ENCODE measurements around the gene ABHD5.
A peak's percentile ranks its signal among the peaks of the same experiment; 100 is the strongest.
"Not testable (repeated sequence)": the region's sequence is repeated elsewhere in the genome, so short reads cannot be mapped to it uniquely, and the experiment has no call there.

ABHD5 gene

DNA sequence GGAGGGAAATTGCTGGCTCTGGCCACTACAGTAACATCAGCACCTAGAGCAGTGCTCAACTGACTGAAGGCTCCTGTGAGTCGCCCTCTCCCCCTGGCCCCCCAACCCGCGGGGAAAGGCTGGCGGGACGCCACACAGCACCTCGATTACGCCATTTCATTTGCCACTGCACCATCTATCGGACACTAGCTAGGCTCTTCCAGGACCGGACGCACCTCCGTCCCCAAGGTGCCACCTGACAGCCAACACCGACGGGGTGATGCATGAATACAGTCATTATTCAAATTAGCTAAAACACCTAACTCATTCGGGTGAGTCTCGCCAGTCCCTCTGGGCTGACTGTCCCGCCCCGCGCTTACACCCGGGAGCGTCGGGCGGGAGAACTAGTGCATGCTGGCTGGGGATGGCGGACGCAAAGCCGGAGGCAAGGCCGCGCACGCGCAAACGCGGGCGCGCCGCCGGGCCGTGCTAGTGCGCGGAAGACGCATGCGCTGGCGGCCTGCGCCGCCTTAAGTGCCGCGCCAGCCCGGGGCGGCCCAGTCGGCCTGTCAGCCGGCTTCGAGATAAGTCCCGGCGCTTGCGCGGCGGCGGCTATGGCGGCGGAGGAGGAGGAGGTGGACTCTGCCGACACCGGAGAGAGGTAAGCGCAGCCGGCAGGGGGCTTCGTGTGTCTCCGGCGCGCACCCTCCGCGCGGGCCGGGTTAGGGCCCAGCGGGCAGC, at the start of gene ABHD5:
TSS of gene ABHD5 (plus strand) at position 539 of the 720 bp plus-strand sequence. CDS start at position 594, 55 bp downstream.
- DNase-seq: peak; percentile 21 to 70

DNA sequence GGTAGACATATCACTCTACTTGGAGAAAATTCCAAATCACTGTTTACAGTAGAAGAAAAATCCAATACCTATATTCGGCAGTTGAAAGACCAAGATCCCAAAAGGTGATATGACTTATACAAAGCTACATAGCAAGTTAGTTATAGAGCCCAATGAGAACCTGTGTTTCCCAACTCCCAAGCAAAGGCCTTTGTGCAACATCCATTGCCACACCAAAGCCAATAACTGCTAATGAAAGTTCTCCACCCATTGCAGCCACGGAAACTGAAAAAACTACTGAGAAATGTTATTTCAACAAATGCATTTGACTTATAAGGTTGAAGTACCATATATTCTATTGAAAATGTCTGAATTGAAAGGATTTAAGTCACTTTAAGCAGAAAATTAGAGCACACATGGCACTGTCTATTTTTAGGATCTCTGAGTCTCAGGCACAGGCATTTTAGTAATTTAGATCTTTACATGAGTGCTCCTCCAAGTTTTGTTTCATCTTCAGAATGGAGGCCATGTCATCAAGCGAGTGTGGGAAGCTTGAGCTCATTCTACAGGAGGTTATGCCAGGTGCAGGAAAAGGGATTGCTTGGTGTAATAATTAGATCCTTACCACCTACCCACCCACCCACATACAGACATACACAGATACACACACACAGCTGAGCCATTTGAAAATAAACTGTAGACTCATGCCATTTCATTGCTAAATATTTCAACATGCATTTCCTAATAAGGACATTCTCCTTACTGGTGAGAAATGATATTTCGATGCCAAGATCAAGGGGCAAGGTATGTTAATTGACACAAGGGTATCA, 49.2 kb upstream of the ABHD5 start:
- DNase-seq: no peak

DNA sequence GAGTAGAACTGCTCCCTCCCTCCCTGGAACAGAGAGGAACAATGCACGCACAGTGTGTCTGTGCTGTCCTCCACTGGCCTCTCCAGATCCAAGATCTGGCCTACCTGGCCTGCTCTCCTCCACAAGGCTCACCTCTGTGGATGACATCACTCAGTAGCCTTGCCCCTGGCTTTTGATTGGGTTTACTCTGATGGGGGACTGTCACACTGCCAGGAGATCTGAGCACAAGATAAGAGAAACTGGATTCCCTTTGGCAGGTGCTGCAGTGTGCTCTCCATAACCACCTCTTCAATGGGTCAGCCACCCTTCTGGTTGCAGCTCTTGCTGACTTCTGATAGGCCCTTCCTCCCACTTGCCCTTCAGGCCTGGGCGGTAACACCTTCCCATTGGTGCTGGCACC, 46.3 kb upstream of the ABHD5 start:
- no peak for DNase-seq

DNA sequence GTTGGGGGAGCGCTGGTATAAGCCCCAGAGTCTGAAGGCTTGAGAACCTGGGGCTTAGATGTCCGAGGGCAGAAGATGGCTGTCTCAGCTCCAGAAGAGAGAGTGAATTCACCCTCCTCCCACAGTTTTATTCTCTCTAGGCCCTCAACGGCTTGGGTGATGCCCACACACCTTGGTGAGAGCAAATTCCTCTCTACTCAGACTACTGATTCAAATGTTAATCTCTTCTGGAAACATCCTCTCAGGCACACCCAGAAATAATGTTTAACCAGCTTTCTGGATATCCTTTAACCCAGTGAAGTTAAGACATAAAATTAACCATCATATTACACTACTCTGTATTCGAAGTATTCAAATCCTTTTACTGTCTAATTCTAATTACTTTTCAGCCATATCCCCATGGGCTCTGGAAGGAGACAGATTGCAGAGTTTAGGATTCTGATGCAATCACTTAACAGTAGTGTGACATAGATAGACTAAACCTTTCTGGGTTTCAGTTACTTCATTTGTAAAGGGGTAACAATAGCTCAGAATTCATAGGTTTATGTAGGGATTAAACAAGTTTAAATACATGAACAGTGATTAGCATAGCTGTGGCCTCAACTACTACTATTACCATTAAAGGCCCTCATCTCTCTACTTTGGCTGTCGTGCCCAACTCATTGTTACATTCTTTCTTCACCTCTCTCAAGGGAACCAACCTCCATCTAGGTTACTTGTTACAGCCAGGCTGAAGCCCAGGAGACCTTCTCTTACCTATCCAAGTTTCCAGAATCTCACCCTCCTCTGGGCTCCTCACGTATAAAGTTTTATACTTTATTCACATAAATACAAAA, 43.2 kb upstream of the ABHD5 start:
- DNase-seq: no peak

DNA sequence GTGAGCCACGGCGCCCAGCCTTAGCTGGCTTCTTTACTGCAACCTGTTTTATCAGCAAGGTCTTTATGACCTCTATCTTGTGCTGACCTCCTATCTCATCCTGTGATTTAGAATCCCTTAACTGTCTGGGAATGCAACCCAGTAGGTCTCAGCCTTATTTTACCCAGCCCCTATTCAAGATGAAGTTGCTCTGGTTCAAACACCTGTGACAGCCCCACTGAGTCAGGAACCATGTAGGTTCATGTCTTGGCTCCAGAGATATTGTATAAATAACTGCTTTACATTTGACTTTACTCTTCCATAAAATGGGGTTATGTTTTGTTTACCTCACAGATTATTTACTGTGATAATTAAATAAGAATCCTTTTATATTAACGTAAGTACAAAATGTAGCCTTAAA, 41.8 kb upstream of the ABHD5 start:
- no peak for DNase-seq

DNA sequence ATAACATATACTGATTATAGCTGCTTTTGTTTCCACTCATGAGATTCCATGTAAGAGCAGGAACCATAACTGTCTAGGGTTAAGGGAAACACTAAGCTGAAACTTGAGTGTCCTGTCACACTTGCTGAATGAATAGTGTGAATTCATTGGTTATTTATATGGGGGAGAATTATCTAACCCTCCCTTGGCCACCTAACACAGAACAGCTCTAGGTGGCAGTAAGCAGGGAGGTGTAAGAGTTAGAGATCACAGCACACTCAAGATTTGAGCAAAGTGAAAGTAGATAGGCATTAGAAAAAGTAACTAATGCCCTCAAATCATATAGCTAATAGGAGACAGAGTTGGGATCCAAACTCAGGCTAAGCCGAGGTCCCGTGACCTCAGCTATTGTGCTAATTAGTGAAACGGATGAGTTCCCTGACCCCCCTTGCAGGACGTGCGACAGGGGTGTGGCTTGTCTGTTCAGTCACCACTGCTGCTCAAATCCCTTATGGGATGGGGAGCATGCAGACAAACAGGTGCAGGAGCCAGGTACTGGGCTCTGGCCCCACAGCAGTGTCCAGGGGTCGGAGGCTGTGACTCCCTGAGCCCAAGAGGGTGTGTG, 41.3 kb upstream of the ABHD5 start:
- DNase-seq: no peak

DNA sequence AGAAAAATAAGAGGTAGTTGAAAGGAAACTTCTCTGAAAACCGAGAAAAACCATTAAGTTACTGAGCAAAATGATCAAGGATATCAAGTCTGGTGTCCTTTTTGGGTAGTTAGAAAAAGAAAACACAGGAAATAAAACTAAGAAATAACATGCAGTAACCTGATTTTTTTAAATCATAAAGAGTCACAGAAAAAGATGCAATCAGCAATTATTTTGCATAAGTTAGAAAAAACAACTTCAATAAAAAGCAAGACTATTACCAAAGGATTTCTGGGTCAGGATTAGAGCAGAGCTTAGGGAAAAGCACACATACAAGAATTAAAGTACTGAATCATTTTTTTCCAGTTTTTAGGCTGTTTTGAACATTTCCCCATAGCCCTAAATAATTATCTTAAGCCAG, 40.4 kb upstream of the ABHD5 start:
- DNase-seq: no peak

DNA sequence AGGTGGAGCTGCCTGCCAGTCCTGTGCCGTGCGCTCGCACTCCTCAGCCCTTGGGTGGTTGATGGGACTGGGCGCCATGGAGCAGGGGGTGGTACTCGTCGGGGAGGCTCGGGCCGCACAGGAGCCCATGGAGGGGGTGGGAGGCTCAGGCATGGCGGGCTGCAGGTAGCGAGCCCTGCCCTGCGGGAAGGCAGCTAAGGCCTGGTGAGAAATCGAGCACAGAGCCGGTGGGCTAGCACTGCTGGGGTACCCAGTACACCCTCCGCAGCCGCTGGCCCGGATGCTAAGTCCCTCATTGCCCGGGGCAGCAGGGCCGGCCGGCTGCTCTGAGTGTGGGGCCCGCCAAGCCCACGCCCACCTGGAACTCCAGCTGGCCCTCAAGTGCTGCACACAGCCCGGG, 34.3 kb upstream of the ABHD5 start:
- DNase-seq: not testable (repeated sequence)

DNA sequence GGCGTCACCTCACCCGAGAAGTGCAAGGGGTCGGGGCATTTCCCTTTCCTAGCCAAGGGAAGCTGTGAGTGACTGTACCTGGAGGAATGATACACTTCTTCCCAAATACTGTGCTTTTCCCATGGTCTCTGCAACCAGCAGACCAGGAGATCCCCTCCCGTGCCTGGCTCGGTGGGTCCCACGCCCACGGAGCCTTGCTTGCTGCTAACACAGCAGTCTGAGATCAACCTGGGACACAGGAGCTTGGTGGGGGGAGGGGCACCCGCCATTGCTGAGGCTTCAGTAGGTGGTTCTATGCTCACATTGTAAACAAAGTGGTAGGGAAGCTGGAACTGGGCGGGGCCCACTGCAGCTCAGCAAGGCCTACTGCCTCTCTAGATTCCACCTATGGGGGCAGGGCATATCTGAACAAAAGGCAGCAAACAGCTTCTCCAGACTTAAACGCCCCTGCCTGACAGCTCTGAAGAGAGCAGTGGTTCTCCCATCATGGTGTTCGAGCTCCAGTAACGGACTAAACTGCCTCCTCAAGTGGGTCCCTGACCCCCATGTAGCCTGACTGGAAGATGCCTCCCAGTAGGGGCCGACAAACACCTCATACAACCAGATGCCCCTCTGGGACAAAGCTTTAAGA, 31.4 kb upstream of the ABHD5 start:
- DNase-seq: no peak

DNA sequence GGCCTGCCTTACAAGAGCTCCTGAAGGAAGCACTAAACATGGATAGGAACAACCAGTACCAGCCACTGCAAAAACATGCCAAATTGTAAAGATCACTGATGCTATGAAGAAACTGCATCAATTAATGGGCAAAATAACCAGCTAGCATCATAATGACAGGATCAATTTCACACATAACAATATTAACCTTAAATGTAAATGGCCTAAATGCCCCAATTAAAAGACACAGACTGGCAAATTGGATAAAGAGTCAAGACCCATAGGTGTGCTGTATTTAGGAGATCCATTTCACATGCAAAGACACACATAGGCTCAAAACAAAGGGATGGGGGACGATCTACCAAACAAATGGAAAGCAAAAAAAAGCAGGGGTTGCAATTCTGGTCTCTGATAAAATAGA, 29.4 kb upstream of the ABHD5 start:
- not testable (repeated sequence) for DNase-seq

DNA sequence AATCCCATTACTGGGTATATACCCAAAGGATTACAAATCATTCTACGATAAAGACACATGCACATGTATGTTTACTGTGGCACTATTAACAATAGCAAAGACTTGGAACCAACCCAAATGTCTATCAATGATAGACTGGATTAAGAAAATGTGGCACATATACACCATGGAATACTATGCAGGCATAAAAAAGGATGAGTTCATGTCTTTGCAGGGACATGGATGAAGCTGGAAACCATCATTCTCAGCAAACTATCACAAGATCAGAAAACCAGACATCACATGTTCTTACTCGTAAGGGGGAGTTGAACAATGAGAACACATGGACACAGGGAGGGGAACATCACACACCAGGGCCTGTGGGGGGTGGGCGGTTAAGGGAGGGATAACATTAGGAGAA, 25.7 kb upstream of the ABHD5 start:
- DNase-seq: not testable (repeated sequence)

DNA sequence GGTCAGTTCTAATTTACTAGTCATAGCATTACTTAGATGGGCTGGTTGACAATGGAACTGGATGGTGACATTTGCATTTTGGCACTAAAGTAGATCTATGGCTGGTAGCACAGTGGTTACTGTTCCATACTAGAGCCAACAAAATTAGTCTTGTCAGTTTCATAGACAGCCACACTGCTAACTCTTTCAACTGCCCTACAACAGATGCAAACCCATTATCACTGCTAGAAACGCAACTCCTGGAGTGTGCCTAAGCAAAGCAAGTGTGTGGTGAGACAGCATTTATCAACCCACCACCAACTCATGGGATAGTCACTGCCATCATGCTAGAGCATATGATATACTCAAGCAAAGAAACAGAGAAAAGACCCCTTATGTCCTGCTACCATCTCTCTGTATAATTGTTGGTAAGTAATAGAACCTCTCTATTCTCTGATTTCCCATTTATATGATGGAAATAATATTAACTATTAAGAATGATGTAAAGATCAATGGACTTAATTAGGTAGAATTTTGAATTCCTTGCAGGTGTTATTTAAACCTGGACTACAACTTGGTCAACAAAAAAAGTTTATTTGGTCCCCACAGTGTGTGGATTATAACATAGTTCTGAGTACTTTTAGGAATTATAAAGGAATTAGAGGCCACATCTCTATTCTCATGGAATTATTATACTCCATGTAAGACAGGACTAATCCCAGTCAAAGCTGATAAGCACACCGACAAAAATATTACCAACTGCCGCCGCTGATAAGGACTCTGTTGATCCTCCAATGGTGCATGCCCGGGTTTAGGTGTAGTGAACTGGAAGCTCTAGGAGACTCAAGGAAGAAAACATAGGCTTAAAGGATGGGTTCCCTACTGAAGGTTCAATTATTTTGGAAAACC, 19.9 kb upstream of the ABHD5 start:
- no peak for DNase-seq

DNA sequence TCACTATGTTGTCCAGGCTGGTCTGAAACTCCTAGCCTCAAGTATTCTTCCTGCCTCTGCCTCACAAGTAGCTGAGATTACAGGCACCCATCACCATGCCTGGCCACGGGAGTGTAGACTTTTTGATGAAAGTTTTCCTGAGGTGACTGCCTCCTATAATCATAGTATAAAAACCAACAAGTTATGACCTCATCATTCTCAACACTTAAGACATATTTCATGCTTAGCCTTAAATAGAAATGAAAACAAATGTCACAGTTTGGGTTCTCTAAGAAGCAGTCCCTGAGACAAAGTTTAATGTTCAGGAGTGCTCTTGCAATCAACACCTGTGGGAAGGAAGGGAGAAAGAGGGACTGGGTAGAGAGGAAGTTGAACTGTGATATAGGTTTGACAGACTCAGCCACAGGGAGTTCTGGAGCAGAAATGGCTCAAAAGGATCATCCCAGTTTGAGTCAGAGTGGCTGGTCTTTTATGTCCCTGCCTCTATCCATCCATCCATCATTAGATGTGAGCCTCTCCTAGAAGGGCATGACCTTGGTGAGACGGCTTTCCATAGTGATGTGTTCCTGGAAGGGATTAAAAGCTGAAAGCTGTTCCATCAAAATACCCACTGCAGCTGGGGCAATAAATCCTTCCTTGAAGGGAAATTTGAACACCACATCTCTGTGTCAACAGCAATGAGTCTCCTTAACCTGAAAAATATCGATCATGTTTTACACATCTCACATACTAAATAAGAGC, 16.2 kb upstream of the ABHD5 start:
- DNase-seq: no peak

DNA sequence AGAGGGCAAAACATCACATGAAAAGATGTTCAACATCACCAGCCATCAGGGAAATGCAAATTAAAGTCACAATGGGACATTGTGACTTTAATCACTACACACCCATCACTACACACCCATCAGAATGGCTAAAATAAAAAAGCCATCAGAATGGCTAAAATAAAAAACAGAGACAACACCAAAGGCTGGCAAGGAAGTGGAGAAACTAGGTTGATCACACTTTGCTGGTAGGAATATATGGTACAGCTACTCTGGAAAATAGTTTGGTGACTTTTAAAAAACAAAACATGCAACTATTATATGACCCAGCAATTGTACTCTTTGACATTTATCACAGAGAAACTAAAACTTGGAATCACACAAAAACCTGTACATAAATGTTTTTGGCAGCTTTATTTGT, 15.1 kb upstream of the ABHD5 start:
- DNase-seq: no peak

DNA sequence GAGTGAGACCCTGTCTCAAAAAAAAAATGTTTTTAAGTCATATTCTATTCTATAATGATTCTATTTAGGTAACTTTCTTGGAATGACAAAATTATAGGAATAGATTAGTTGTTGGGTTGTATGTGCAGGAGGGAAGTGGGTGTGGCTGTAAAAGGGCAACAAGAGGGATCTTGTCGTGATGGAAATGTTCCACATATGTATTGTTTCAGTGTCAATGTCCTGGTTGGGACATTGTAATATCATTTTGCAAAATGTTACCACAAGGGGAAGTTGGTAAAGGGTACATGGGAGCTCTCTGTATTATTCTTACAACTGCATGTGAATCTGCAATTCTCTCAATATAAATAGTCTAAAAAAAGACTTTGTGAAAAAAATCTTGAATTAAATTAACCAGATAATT, 14.3 kb upstream of the ABHD5 start:
- DNase-seq: no peak

DNA sequence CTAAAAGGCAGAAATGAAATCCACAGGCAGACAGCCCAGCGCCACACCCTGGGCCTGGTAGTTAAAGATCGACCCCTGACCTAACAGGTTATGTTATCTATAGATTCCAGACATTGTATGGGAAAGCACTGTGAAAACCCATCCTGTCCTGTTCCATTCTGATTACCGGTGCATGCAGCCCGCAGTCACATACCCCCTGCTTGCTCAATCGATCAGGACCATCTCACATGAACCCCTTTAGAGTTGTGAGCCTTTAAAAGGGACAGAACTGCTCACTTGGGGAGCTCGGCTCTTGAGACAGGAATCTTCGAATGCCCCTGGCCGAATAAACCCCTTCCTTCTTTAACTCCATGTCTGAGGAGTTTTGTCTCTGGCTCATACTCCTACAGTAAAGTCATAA, 12.4 kb upstream of the ABHD5 start:
- DNase-seq: not testable (repeated sequence)

DNA sequence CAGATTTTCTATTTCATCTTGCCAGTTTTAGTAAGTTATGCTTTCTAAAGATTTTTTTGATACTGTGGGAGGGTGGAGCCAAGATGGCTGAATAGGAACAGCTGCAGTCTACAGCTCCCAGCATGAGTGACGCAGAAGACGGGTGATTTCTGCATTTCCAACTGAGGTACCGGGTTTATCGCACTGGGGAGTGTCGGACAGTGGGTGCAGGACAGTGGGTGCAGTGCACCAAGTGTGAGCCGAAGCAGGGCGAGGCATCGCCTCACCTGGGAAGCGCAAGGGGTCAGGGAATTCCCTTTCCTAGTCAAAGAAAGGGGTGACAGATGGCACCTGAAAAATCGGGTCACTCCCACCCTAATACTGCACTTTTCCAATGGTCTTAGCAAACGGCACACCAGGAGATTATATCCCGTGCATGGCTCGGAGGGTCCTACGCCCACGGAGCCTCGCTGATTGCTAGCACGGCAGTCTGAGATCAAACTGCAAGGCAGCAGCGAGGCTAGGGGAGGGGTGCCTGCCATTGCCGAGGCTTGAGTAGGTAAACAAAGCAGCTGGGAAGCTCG, 11.8 kb upstream of the ABHD5 start:
- DNase-seq: not testable (repeated sequence)

DNA sequence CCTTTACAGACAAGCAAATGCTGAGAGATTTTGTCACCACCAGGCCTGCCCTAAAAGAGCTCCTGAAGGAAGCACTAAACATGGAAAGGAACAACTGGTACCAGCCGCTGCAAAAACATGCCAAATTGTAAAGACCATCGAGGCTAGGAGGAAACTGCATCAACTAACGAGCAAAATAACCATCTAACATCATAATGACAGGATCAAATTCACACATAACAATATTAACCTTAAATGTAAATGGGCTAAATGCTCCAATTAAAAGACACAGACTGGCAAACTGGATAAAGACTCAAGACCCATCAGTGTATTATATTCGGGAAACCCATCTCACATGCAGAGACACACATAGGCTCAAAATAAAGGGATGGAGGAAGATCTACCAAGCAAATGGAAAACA, 9.9 kb upstream of the ABHD5 start:
- DNase-seq: not testable (repeated sequence)

DNA sequence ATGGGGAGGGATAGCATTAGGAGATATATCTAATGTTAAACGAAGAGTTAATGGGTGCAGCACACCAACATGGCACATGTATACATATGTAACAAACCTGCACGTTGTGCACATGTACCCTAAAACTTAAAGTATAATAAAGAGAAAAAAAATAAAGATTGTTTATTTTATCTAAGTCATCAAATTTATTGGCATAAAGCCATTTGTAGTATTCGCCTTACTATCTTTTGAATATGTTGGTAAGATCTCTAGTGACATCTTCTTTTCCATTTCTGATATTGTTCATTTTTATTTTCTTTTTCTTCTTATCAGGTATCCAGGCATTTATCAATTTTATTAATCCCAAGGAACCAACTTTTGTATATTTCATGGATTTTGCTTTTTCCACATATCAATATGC, 5.8 kb upstream of the ABHD5 start:
- DNase-seq: no peak

DNA sequence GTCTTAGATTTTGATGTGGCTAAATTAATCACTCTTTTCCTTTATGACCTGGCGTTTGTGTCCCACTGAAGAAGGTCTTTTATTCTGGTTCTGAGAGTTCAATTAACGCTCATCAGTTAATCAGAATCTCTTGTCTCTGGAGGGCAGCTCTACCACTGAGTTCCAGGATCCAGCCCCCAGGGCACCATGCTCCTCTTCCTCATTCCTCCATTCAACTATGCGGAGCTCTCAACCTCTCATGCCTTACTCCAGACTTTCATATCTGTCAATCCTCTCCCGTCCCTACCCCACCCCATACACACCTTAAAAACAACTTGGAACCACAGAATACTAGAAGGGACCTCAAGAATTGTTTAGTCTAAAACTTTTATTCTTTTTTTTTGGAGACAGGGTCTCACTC, 4.8 kb upstream of the ABHD5 start:
- no peak for DNase-seq

Data from cerebellar nuclear complex (tissue), 1 donor.